GM18505 (cell line): ENCODE measurements around the gene PPCS.

Experiments
- ATAC-seq: cut with Tn5 transposase; IDR thresholded peaks from one replicate; pipeline ENCODE4 v1.9.1; 2021; ENCODE audit not compliant: unreplicated experiment
- POLR2A ChIP-seq: IDR thresholded peaks from 4 replicates; pipeline ENCODE4 v1.6.1; 2011; ENCODE audit warnings: borderline replicate concordance; ENCODE audit not compliant: insufficient read depth, insufficient read length; ENCODE audit errors: extremely low read depth

Gene PPCS

DNA sequence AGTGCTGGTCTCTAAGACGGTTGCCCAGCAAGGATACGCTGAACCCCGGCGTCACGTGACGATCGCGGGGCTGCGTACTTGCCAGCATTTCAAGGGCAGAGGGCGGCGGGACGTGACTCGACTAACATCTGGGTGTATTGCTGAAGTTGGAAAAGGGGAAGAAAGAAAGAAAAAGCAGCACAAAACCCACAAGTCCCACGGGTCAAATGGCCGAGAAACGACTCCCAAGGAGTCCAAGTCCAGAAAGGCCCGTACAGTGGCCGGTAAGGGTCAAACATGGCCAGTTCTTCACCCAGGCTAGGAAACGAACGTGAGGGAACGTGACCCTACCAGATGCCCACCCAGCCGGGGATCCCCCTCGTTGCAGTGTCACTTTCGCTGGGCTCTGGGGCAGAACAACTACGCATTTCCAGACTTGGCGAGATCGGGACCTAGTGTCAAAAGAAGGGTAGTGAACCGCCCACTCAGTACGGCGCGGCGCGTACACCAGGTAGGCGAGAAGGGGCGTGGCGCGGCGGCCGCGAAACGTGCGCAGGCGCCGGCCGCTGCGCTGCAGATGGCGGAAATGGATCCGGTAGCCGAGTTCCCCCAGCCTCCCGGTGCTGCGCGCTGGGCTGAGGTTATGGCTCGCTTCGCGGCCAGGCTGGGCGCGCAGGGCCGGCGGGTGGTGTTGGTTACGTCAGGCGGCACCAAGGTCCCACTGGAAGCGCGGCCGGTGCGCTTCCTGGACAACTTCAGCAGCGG is at the start of gene PPCS, which contains the start of gene ZMYND12:
PPCS (plus strand) TSS at position 534 of the 744 bp plus-strand sequence; CDS start at position 557, 23 bp downstream.
ZMYND12 (minus strand) TSS at position 13 of the 744 bp plus-strand sequence. CDS start 25 bp downstream, outside the sequence.
- peak; percentile 97 for TF ChIP-seq POLR2A
- peak; percentile 78 for ATAC-seq

- no peak for ATAC-seq
- no peak for TF ChIP-seq POLR2A
These were observed 41.5 kb upstream of the PPCS start for GRCh38 chr1:42414551-42415496.

DNA sequence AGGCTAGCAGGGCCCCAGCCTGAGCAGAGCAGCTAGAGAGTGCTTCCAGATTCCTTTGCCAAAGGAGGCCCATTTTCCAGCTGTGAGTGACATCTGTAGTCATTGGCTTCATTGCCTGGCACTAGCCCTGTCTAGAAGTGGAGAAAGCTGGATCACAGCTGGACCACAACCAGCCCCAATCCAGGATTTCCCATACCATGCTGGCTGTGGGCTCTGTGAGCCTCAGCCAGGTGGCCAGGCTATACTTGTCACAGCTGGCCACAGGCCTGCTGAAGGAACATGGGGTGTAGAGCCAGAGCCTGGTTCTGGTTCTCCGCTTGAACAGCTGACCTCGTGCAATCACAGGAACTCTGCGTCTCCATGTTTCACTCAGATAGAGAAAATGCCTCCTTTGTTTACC is 39.2 kb upstream of the PPCS start:
- TF ChIP-seq POLR2A, result no peak
- no peak for ATAC-seq

- no peak for TF ChIP-seq POLR2A
- no peak for ATAC-seq
These were observed 37.8 kb upstream of the PPCS start for GRCh38 chr1:42418516-42418915.

GRCh38 chr1:42419126-42419821 is 37.1 kb upstream of the PPCS start:
- ATAC-seq, result no peak
- no peak for TF ChIP-seq POLR2A

- no peak for TF ChIP-seq POLR2A
- ATAC-seq, result no peak
These were observed 36.2 kb upstream of the PPCS start for GRCh38 chr1:42420121-42420520.

- ATAC-seq, result no peak
These were observed 35.3 kb upstream of the PPCS start for GRCh38 chr1:42420911-42421585.

GRCh38 chr1:42422737-42423136 is 33.6 kb upstream of the PPCS start:
- ATAC-seq, result no peak
- TF ChIP-seq POLR2A, result no peak

More at GRCh38 chr1:42420911-42421585, 35.3 kb upstream of the PPCS start:
- no peak for TF ChIP-seq POLR2A

DNA sequence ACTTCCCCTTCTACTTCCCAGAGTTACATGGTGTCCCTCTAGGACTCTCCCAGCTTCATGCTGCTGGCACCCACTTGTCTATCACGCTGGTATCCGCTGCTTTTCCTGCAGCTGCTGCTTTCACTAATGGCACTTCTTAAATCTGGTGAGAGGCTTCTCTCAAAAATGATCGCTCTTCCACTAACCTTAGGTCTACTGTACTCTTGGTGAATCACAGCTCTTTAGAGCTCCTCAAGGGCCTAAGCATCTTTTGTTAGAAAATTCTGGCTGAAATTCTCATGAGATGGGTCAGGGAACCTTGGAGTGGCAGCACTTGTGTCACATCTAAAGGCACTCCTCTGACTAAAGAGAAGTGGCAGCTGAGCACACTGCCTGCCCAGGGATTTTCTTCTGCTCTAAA is 32.7 kb upstream of the PPCS start:
- TF ChIP-seq POLR2A, result no peak
- ATAC-seq, result no peak

GRCh38 chr1:42424201-42424600 is 32.1 kb upstream of the PPCS start:
- ATAC-seq, result no peak

DNA sequence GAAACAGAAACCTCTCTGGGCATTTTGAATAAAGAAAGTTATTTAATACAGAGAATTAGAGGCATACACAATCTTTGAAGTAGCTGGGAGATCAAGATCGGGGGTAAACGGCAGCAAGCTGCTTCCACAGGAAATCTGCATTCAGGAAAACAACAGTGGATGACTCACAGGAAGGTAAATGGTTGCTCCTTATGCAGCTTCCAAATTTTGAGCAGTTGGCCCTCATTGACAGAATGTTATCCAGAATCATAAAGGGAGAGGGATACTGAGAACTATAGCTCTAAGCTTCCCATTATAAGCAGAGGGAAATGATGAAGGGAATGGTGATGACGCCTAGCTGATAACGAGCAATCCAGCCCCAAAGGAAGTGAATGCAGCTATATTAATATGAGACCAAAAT is 29.1 kb upstream of the PPCS start:
- ATAC-seq, result no peak
- no peak for TF ChIP-seq POLR2A

More at GRCh38 chr1:42424201-42424600, 32.1 kb upstream of the PPCS start:
- TF ChIP-seq POLR2A, result no peak

- no peak for ATAC-seq
- no peak for TF ChIP-seq POLR2A
These were observed 26.7 kb upstream of the PPCS start for GRCh38 chr1:42429603-42430002.
